ENCODE measurements around the gene STRADA. TPM values are rescaled to one million over a fixed set of nuclear protein-coding genes. Genes with fewer than 3 reads are reported as not detected.
A peak's percentile ranks its signal among the peaks of the same experiment; 100 is the strongest.

Gene STRADA
- total RNA-seq, 4 donors from 2014 or later = 14.2 to 52.8 (median 40.4) TPM

DNA sequence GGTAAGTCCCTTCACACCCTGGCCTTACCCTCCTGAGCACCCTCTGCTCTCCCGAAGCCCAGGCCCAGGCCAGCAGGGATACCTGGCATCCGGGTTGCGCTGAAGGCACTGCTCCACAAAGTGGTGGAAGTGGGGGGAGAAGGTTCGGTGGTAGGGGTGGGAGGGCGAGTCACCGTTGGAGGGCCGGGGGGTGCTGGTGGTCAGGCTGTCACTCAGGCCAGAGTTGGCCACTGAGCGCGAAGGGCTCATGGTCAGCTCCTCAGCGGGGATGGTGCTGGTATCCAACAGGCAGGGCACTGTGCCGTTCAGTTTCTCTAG, 37.4 kb downstream of the STRADA start:
- H3K9me3 ChIP-seq = no peaks in the 10 kb centered on the region
- peaks cover 0 to 45% (median 0%) of the 10 kb centered on the region in 3 donors for H3K36me3 ChIP-seq
- no peak overlapping the region for H3K4me3 ChIP-seq
- no peak for DNase-seq
- peak overlapping the region in 1 of 4 donors; percentile 69 for H3K27ac ChIP-seq
- H3K27me3 ChIP-seq = no peaks in the 10 kb centered on the region
- TF ChIP-seq POLR2A (IDR thresholded peaks at IDR 0.05) = no peak
- TF ChIP-seq, protein P1, sequence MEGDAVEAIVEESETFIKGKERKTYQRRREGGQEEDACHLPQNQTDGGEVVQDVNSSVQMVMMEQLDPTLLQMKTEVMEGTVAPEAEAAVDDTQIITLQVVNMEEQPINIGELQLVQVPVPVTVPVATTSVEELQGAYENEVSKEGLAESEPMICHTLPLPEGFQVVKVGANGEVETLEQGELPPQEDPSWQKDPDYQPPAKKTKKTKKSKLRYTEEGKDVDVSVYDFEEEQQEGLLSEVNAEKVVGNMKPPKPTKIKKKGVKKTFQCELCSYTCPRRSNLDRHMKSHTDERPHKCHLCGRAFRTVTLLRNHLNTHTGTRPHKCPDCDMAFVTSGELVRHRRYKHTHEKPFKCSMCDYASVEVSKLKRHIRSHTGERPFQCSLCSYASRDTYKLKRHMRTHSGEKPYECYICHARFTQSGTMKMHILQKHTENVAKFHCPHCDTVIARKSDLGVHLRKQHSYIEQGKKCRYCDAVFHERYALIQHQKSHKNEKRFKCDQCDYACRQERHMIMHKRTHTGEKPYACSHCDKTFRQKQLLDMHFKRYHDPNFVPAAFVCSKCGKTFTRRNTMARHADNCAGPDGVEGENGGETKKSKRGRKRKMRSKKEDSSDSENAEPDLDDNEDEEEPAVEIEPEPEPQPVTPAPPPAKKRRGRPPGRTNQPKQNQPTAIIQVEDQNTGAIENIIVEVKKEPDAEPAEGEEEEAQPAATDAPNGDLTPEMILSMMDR (IDR thresholded peaks at IDR 0.05) = no peak
- H3K4me1 ChIP-seq = peaks cover 0 to 22% (median 19%) of the 10 kb centered on the region in 4 donors

DNA sequence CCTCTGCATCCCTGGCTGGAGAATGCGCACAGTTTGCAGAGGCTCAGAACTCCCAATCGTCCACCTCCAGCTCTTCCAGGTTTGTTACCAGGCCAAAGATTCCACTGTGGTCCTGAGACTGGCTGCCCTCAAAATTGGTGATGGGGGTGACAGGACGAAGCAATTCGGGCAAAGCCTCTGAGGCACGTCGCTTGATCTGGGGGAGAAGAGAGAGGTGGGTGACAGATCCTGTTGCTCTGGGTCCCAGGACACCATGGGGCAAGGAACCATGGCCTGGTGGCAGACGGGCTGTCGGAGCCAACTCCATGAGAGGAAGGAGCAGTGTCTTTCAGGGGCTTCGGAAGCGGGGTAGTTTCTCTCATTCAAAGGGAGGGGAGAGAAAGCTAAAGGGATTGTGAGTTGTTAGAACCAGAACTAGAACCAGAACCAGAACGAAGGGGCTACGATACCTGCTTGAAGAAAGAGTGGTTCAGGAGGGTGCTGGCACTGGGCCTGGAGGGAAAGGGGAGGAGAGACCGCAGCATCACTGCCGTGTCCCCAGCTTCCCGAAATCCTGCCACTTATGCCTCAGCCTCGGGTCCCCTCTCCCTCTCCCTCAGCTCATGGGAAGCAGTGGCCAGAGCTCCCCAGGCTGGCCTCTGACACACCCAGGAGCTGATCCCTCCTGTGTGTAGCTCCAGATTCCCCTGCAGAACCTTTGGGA, 37.9 kb downstream of the STRADA start:
- Histone ChIP-seq H3K9me3 (no peaks in the 10 kb centered on the region), H3K36me3 (peaks cover 0 to 40% (median 0%) of the 10 kb centered on the region in 3 donors), H3K27me3 (no peaks in the 10 kb centered on the region), H3K27ac (peak overlapping the region in 1 of 4 donors; percentile 100), H3K4me3 (no peak overlapping the region), H3K4me1 (peaks cover 0 to 27% (median 19%) of the 10 kb centered on the region in 4 donors)
- peak in 1 of 3 donors; percentile 30 for DNase-seq
- TF ChIP-seq, protein P1 (IDR thresholded peaks at IDR 0.05) = no peak
- no peak for TF ChIP-seq POLR2A (IDR thresholded peaks at IDR 0.05)

DNA sequence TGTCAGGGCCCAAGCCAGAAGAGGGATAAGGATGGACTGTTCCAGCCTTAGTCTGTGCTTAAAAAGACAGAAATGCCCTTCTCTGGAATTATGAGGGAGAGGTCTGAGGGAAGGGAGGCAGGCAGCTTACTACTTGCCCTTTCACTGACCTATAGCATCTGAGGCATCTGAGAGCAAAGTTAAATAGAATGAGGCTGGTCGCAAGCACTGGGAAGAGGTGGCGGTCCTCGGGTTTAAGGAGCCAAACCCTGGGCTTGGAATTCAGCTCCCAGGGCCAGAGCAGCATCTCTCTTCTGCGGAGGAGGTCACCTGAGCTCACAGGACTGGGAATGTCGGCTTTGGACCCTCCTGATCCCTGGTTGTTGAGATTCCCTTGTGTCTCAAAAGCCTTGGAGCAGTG, 38.6 kb downstream of the STRADA start:
- H3K36me3 ChIP-seq = peaks cover 0 to 38% (median 0%) of the 10 kb centered on the region in 3 donors
- no peak overlapping the region for H3K4me3 ChIP-seq
- H3K27ac ChIP-seq = peak overlapping the region in 2 of 4 donors; percentile 99 to 100
- DNase-seq = peak in 1 of 3 donors; percentile 23
- H3K9me3 ChIP-seq = no peaks in the 10 kb centered on the region
- TF ChIP-seq, protein P1 (IDR thresholded peaks at IDR 0.05) = no peak
- no peak for TF ChIP-seq POLR2A (IDR thresholded peaks at IDR 0.05)
- no peaks in the 10 kb centered on the region for H3K27me3 ChIP-seq
- H3K4me1 ChIP-seq = peaks cover 0 to 31% (median 19%) of the 10 kb centered on the region in 4 donors

DNA sequence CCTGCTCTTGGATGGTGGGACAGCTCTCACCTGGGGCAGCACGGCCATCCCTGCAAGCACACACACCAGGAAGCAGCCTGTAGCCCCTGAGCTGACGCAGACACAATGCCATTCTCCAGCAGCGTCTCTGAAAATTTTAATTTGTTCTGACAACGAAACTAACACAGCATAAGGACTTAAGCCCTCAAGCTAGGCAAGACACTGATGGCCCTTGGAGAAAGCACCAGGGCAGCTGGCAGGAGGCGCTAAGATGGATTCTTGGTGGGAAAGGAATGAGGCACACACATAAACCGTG, 38.9 kb downstream of the STRADA start:
- Histone ChIP-seq H3K9me3 (no peaks in the 10 kb centered on the region), H3K36me3 (peaks cover 0 to 38% (median 0%) of the 10 kb centered on the region in 3 donors), H3K27me3 (no peaks in the 10 kb centered on the region), H3K4me3 (peak overlapping the region in 1 of 4 donors; percentile 92), H3K4me1 (peaks cover 0 to 31% (median 21%) of the 10 kb centered on the region in 4 donors), H3K27ac (peak overlapping the region; percentile 67 to 100 (median 94))
- TF ChIP-seq, protein P1 (IDR thresholded peaks at IDR 0.05) = no peak
- no peak for TF ChIP-seq POLR2A (IDR thresholded peaks at IDR 0.05)
- peak in 1 of 3 donors; percentile 12 for DNase-seq

DNA sequence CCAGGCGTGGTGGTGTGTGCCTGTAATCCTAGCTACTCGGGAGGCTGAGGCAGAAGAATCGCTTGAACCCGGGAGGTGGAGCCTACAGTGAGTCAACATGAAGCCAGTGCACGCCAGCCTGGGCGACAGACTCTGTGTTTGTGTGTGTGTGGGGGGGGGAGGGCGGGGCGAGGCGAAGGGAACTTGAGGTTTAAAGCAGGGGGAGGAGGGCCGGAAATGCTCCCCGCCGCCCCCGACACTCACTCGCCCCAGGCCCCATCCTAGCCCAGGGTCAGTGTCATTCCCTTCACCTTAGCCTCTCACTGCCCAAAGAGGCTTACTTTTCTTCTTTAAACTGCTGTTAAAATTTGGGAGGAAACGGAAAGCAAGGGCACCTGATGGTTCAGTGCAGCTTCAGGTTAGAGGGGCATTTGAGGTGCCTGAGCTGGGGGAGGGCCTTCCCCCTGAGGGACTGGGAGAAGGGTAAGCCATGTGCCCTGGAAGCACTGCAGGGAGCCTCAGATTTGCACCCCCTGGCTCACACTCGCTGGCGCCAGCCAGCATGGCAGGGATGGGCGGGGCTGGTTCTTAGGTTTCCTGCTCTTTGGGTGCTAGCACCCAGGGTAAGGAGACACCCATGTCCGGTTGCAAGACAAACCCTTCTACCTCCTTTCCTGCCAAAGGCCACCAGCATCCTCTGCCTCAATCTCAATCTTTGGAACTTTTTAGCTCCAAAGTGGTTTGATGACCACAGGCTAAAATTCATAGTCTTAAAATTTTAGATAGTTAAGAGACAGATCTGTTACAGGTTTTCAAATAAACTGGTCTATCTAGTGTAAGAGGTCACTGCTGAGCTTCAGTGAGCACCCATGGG, 39.5 kb downstream of the STRADA start:
- Histone ChIP-seq H3K4me3 (peak overlapping the region; percentile 24 to 92 (median 77)), H3K4me1 (peaks cover 0 to 31% (median 24%) of the 10 kb centered on the region in 4 donors), H3K9me3 (no peaks in the 10 kb centered on the region), H3K27me3 (no peaks in the 10 kb centered on the region), H3K27ac (peak overlapping the region; percentile 67 to 100 (median 94)), H3K36me3 (peaks cover 0 to 35% (median 0%) of the 10 kb centered on the region in 3 donors)
- peak in 2 of 3 donors; percentile 88 to 91 for DNase-seq
- TF ChIP-seq, protein P1 (IDR thresholded peaks at IDR 0.05) = no peak
- TF ChIP-seq POLR2A (IDR thresholded peaks at IDR 0.05) = no peak

All from Peyer's patch (tissue), 4 donors.